T-cell (primary cell): ENCODE data around the gene PACRGL. TPM values are rescaled to one million over a fixed set of nuclear protein-coding genes. Genes with fewer than 3 reads are reported as not detected.

ENCODE experiments used
- ATAC-seq, 4 experiments: fragments of 200-7000 bp in 3 of 4; fragments of 150-1000 bp in 1 of 4; cut with Tn5 transposase; replicated peaks in 1 of 4; 1 replicate in 3 of 4; 2 replicates in 1 of 4; pipeline ENCODE4 v1.10.0; 2021; ENCODE audit warnings: moderate library complexity in 3 of 4, mild to moderate bottlenecking in 2 of 4, moderate number of reproducible peaks in 1 of 4
- CTCF ChIA-PET, 2 donors: fragments of 300-600 bp; sonication (Branson Sonifier 250); formaldehyde crosslinking; loops; one replicate each; lab custom pipeline; 2022; ENCODE audit warnings: antibody characterized with exemption in 2 of 2; lab: Charles Lee
- POLR2A ChIA-PET, 2 donors: fragments of 300-600 bp; sonication (Branson Sonifier 250); formaldehyde crosslinking; loops; one replicate each; lab custom pipeline; 2022; ENCODE audit warnings: antibody characterized with exemption in 2 of 2; lab: Charles Lee
- DNase-seq, 35 experiments: peaks; one replicate each; pipeline versions ENCODE4 v3.0.0 to v3.0.0-alpha.2; 2013 to 2023
- H3K27ac ChIP-seq: one replicate; pipeline ENCODE4 v1.5.1; 2013; ENCODE audit warnings: low read length
- H3K27me3 ChIP-seq, 2 experiments: replicated peaks in 1 of 2; 1 replicate in 1 of 2; 2 replicates in 1 of 2; pipeline versions ENCODE4 v1.6.1 to v1.7.0; 2013; ENCODE audit warnings: low read length in 1 of 2, mixed read lengths in 1 of 2; ENCODE audit not compliant: control insufficient read depth in 2 of 2, insufficient read depth in 2 of 2; ENCODE audit errors: extremely low read depth in 1 of 2
- H3K36me3 ChIP-seq, 2 donors: 1 replicate in 1 of 2; 2 replicates in 1 of 2; pipeline versions ENCODE4 v1.6.1 to v1.7.0; 2013; ENCODE audit warnings: low read length in 1 of 2; ENCODE audit not compliant: control insufficient read depth in 2 of 2, insufficient read depth in 1 of 2; ENCODE audit errors: extremely low read depth in 1 of 2
- H3K4me1 ChIP-seq, 2 experiments: 1 replicate in 1 of 2; 2 replicates in 1 of 2; pipeline versions ENCODE4 v1.6.1 to v1.7.0; 2013; ENCODE audit warnings: low read length in 2 of 2, mixed read lengths in 1 of 2; ENCODE audit not compliant: insufficient read depth in 2 of 2, control insufficient read depth in 1 of 2; ENCODE audit errors: extremely low read depth in 1 of 2
- H3K4me3 ChIP-seq, 2 donors: 1 replicate in 1 of 2; 2 replicates in 1 of 2; pipeline versions ENCODE4 v1.5.1 to v1.7.0; 2013; ENCODE audit warnings: mild to moderate bottlenecking in 2 of 2, low read length in 1 of 2, moderate library complexity in 1 of 2; ENCODE audit not compliant: control insufficient read depth in 1 of 2; ENCODE audit errors: extremely low read depth in 1 of 2
- H3K9me3 ChIP-seq: 2 replicates; pipeline ENCODE4 v1.7.0; 2013
- H3K27ac Mint-ChIP-seq, 2 donors: one replicate each; pipeline ENCODE4 v1.8.0; 2020 to 2021; ENCODE audit warnings: mild to moderate bottlenecking in 2 of 2, mixed read lengths in 2 of 2
- H3K27me3 Mint-ChIP-seq, 2 donors: one replicate each; pipeline ENCODE4 v1.8.0; 2021 to 2022; ENCODE audit warnings: mixed read lengths in 2 of 2
- H3K36me3 Mint-ChIP-seq: one replicate; pipeline ENCODE4 v1.8.0; 2021; ENCODE audit warnings: mixed read lengths
- H3K4me1 Mint-ChIP-seq, 3 donors: one replicate each; pipeline ENCODE4 v1.8.0; 2020 to 2022; ENCODE audit warnings: mixed read lengths in 3 of 3, mild to moderate bottlenecking in 1 of 3
- H3K4me3 Mint-ChIP-seq, 3 donors: one replicate each; pipeline ENCODE4 v1.8.0; 2020 to 2022; ENCODE audit warnings: mild to moderate bottlenecking in 3 of 3, mixed read lengths in 3 of 3, moderate library complexity in 3 of 3
- H3K9me3 Mint-ChIP-seq, 3 donors: one replicate each; pipeline ENCODE4 v1.8.0; 2020 to 2022; ENCODE audit warnings: mixed read lengths in 3 of 3
- WGBS: methylation state at CpG from one replicate; pipeline ENCODE4 v1.1.5; 2013; ENCODE audit warnings: missing lambda C conversion rate; ENCODE audit not compliant: insufficient coverage; 5-methylcytosine and 5-hydroxymethylcytosine counted together
- total RNA-seq, 35 experiments: library from RNA in 6 of 35; stranded (reverse) in 6 of 35; fragments of 120-200 nt in 1 of 35; gene quantifications; one replicate each; pipeline versions ENCODE4 v1.2.1 to v1.2.4 and lab custom pipeline; 2013 to 2026

PACRGL gene
- total RNA-seq, 5 donors from 2014 or later (not counting 1 experiment from before 2014, with no cell fraction given) = 11.6 to 15.1 (median 13.4) TPM

DNA sequence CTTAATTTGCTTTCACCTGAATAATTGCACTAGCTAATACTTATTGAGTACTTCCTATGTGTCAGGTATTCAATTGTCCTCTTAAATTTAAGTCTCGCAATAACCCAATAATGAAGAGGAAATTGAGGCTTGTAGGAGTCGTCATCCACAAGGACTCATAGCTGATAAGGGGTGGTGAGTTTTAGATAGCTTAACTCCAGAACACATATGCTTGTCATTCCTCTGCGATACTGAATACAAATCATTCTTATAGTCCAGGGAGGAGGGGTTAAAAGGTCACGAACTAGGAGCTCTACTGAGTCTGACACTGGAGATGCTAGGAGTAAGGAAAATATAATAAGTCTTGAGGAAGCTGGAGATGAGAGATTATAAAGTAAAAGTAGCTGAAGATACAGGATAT, 1.4 kb upstream of the PACRGL start:
- Mint-ChIP-seq H3K36me3 (peaks cover under 1% of the 10 kb centered on the region), H3K27me3 (peaks cover 5 to 7% of the 10 kb centered on the region in 2 donors), H3K27ac (peak overlapping the region in 1 of 2 donors; percentile 32), H3K9me3 (no peaks in the 10 kb centered on the region), H3K4me3 (peak overlapping the region; percentile 25 to 97 (median 58)), H3K4me1 (peaks cover 39 to 44% (median 40%) of the 10 kb centered on the region in 3 donors)
- no peak for ATAC-seq
- no peaks in the 10 kb centered on the region for H3K36me3 ChIP-seq
- H3K27ac ChIP-seq = no peak overlapping the region
- POLR2A ChIA-PET = no interaction called here
- no peaks in the 10 kb centered on the region for H3K9me3 ChIP-seq
- CTCF ChIA-PET = interaction anchor here (1.1 kb wide), 2 partner anchors 8 to 14 kb away, joined by 3 to 4 read pairs; no protein-coding TSS in a partner anchor
- no peak for DNase-seq
- peaks cover 10 to 13% of the 10 kb centered on the region in 2 experiments for H3K4me1 ChIP-seq
- no CpG with 5 or more reads among the region's 4 CpGs for WGBS
- H3K27me3 ChIP-seq = no peaks in the 10 kb centered on the region
- H3K4me3 ChIP-seq = no peak overlapping the region

- ChIA-PET CTCF (no interaction called here), POLR2A (no interaction called here)
- no CpG with 5 or more reads among the region's 2 CpGs for WGBS
- Histone ChIP-seq H3K27ac (no peak overlapping the region), H3K4me3 (no peak overlapping the region), H3K9me3 (no peaks in the 10 kb centered on the region), H3K36me3 (peaks cover 0 to 27% of the 10 kb centered on the region in 2 donors), H3K27me3 (no peaks in the 10 kb centered on the region), H3K4me1 (no peaks in the 10 kb centered on the region)
- Mint-ChIP-seq H3K9me3 (peaks cover 0 to 3% (median 0%) of the 10 kb centered on the region in 3 donors), H3K4me3 (no peak overlapping the region), H3K27me3 (no peaks in the 10 kb centered on the region), H3K4me1 (no peaks in the 10 kb centered on the region), H3K36me3 (peaks cover 47% of the 10 kb centered on the region), H3K27ac (no peak overlapping the region)
- DNase-seq (no peak), ATAC-seq (no peak)
Measured at GRCh38 chr4:20711335-20711734, 11.1 kb downstream of the PACRGL start.

- ChIA-PET POLR2A (no interaction called here), CTCF (interaction anchor here in 1 of 2 donors (0.5 kb wide), 1 partner anchor 16 kb away, joined by 5 read pairs; no protein-coding TSS in a partner anchor)
- no peaks in the 10 kb centered on the region for H3K4me1 ChIP-seq
- no peaks in the 10 kb centered on the region for H3K4me1 Mint-ChIP-seq
- DNase-seq (no peak), ATAC-seq (no peak)
- no peaks in the 10 kb centered on the region for H3K27me3 ChIP-seq
- H3K9me3 Mint-ChIP-seq = peaks cover 8 to 21% (median 9%) of the 10 kb centered on the region in 3 donors
- H3K4me3 Mint-ChIP-seq = no peak overlapping the region
- H3K36me3 ChIP-seq = peaks cover 9 to 29% of the 10 kb centered on the region in 2 donors
- WGBS = 57% methylated on average over 1 of the region's 3 CpGs
- H3K27ac Mint-ChIP-seq = no peak overlapping the region
- H3K4me3 ChIP-seq = no peak overlapping the region
- no peak overlapping the region for H3K27ac ChIP-seq
- peaks cover 2% of the 10 kb centered on the region for H3K9me3 ChIP-seq
- H3K36me3 Mint-ChIP-seq = peaks cover 82% of the 10 kb centered on the region
- H3K27me3 Mint-ChIP-seq = no peaks in the 10 kb centered on the region
Measured at GRCh38 chr4:20723019-20723418, 22.8 kb downstream of the PACRGL start.

- CTCF ChIA-PET = interaction anchor here in 1 of 2 donors (0.5 kb wide), 1 partner anchor 17 kb away, joined by 5 read pairs; no protein-coding TSS in a partner anchor
- Mint-ChIP-seq H3K36me3 (peaks cover 77% of the 10 kb centered on the region), H3K4me1 (no peaks in the 10 kb centered on the region), H3K4me3 (no peak overlapping the region), H3K27me3 (no peaks in the 10 kb centered on the region), H3K9me3 (peaks cover 8 to 21% (median 9%) of the 10 kb centered on the region in 3 donors), H3K27ac (no peak overlapping the region)
- H3K9me3 ChIP-seq = peaks cover 2% of the 10 kb centered on the region
- ATAC-seq = no peak
- H3K36me3 ChIP-seq = peaks cover 9 to 31% of the 10 kb centered on the region in 2 donors
- no peak overlapping the region for H3K27ac ChIP-seq
- H3K4me3 ChIP-seq = no peak overlapping the region
- no peaks in the 10 kb centered on the region for H3K4me1 ChIP-seq
- no peak for DNase-seq
- H3K27me3 ChIP-seq = no peaks in the 10 kb centered on the region
- WGBS = 100% methylated on average over 1 of the region's 3 CpGs
- POLR2A ChIA-PET = no interaction called here
Measured at GRCh38 chr4:20723463-20723862, 23.2 kb downstream of the PACRGL start.

- peaks cover 73% of the 10 kb centered on the region for H3K36me3 Mint-ChIP-seq
- no peak for DNase-seq
- no peaks in the 10 kb centered on the region for H3K4me1 ChIP-seq
- no peak overlapping the region for H3K27ac ChIP-seq
- no peaks in the 10 kb centered on the region for H3K27me3 Mint-ChIP-seq
- POLR2A ChIA-PET = no interaction called here
- no peak for ATAC-seq
- peaks cover 2% of the 10 kb centered on the region for H3K9me3 ChIP-seq
- no peaks in the 10 kb centered on the region for H3K27me3 ChIP-seq
- peaks cover 4 to 15% (median 5%) of the 10 kb centered on the region in 3 donors for H3K9me3 Mint-ChIP-seq
- no peak overlapping the region for H3K27ac Mint-ChIP-seq
- no peaks in the 10 kb centered on the region for H3K4me1 Mint-ChIP-seq
- H3K36me3 ChIP-seq = peaks cover 9 to 31% of the 10 kb centered on the region in 2 donors
- WGBS = 80% methylated on average over 5 of the region's 6 CpGs
- H3K4me3 ChIP-seq = no peak overlapping the region
- H3K4me3 Mint-ChIP-seq = no peak overlapping the region
- CTCF ChIA-PET = no interaction called here
Measured at GRCh38 chr4:20724915-20725314, 24.7 kb downstream of the PACRGL start.

DNA sequence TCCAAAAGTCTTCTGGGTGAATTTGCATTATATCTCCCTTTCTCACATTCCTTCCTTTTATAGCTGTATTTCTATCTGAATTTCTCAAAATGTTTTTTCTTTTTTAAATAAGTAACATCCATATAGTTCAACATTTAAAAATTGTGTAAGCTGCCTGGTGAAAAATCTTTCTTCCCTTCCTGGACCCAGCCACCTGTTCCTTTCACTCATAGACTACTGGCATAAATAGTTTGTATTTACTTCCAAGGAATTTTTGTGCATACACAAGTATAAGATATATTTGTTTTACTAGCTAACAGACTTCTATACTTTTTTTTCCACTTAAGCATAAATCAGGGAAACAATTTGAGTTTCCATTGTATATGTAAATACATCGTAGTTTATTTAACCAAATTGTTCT, 35.7 kb downstream of the PACRGL start:
- DNase-seq (no peak), ATAC-seq (no peak)
- Histone ChIP-seq H3K27ac (no peak overlapping the region), H3K27me3 (no peaks in the 10 kb centered on the region), H3K9me3 (peaks cover 9% of the 10 kb centered on the region), H3K4me1 (no peaks in the 10 kb centered on the region), H3K4me3 (no peak overlapping the region), H3K36me3 (no peaks in the 10 kb centered on the region)
- ChIA-PET POLR2A (interaction anchor here in 1 of 2 donors (0.7 kb wide), 1 partner anchor 13 kb away, joined by 4 read pairs; no protein-coding TSS in a partner anchor), CTCF (no interaction called here)
- Mint-ChIP-seq H3K36me3 (peaks cover 78% of the 10 kb centered on the region), H3K27me3 (no peaks in the 10 kb centered on the region), H3K9me3 (peaks cover 18 to 31% (median 30%) of the 10 kb centered on the region in 3 donors), H3K27ac (no peak overlapping the region), H3K4me1 (no peaks in the 10 kb centered on the region), H3K4me3 (no peak overlapping the region)
- no CpG with 5 or more reads among the region's 1 CpG for WGBS
